Endodermal cell (in vitro differentiated cells): ENCODE results near the gene STK35. TPM values are rescaled to one million over a fixed set of nuclear protein-coding genes. Genes with fewer than 3 reads are reported as not detected.

Source experiments
- DNase-seq: peaks from one replicate; pipeline ENCODE4 v3.0.0-alpha.2; 2017
- H3K27ac ChIP-seq: 2 replicates; pipeline ENCODE4 v1.5.1; 2013; ENCODE audit warnings: mild to moderate bottlenecking, low read depth, low read length, moderate library complexity
- H3K27me3 ChIP-seq: 2 replicates; pipeline ENCODE4 v1.6.1; 2013; ENCODE audit warnings: mild to moderate bottlenecking, low read length, moderate library complexity; ENCODE audit not compliant: insufficient read depth, control insufficient read depth, poor library complexity, severe bottlenecking
- H3K36me3 ChIP-seq: 2 replicates; pipeline ENCODE4 v1.7.0; 2013; ENCODE audit warnings: mild to moderate bottlenecking, low read length, moderate library complexity; ENCODE audit not compliant: control insufficient read depth, insufficient read depth
- H3K4me1 ChIP-seq: one replicate; pipeline ENCODE4 v1.7.0; 2013; ENCODE audit warnings: low read length; ENCODE audit not compliant: control insufficient read depth, insufficient read depth
- H3K4me3 ChIP-seq: 2 replicates; pipeline ENCODE4 v1.5.1; 2013; ENCODE audit warnings: mild to moderate bottlenecking, low read length, moderate library complexity
- H3K9ac ChIP-seq: 2 replicates; pipeline ENCODE4 v1.6.1; 2013; ENCODE audit warnings: mild to moderate bottlenecking, low read length, moderate library complexity; ENCODE audit not compliant: poor library complexity, severe bottlenecking; ENCODE audit errors: extremely low read depth
- H3K9me3 ChIP-seq: 2 replicates; pipeline ENCODE4 v1.6.1; 2013; ENCODE audit warnings: mild to moderate bottlenecking, low read length, moderate library complexity; ENCODE audit not compliant: control insufficient read depth
- H3K27ac Mint-ChIP-seq: 2 replicates; pipeline ENCODE4 v1.8.0; 2020; ENCODE audit warnings: mixed read lengths
- H3K27me3 Mint-ChIP-seq: 2 replicates; pipeline ENCODE4 v1.8.0; 2021; ENCODE audit warnings: mild to moderate bottlenecking, mixed read lengths; ENCODE audit not compliant: insufficient read depth
- H3K36me3 Mint-ChIP-seq: 2 replicates; pipeline ENCODE4 v1.8.0; 2020; ENCODE audit warnings: low read depth, mixed read lengths
- H3K4me1 Mint-ChIP-seq: 2 replicates; pipeline ENCODE4 v1.8.0; 2020; ENCODE audit warnings: mixed read lengths
- H3K4me3 Mint-ChIP-seq: 2 replicates; pipeline ENCODE4 v1.8.0; 2020; ENCODE audit warnings: mild to moderate bottlenecking, moderate library complexity, mixed read lengths
- H3K9me3 Mint-ChIP-seq: 2 replicates; pipeline ENCODE4 v1.8.0; 2020; ENCODE audit warnings: mild to moderate bottlenecking, mixed read lengths
- WGBS, 2 experiments: methylation state at CpG; one replicate each; pipeline versions ENCODE4 v1.1.5 to v1.1.7; 2013; ENCODE audit warnings: missing lambda C conversion rate in 2 of 2, mixed read lengths in 1 of 2; ENCODE audit not compliant: insufficient coverage in 1 of 2, insufficient read length in 1 of 2; 5-methylcytosine and 5-hydroxymethylcytosine counted together
- total RNA-seq, 2 donors: library from RNA; stranded (reverse); fragmentation: NEBNext Ultra II Directional in 1 of 2; extraction: Animal tissue kit (Norgen Biotek cat#: 25700) in 1 of 2; gene quantifications; 2 replicates in 1 of 2; 3 replicates in 1 of 2; pipeline ENCODE4 v1.2.1, GENCODE V29; 2021
- TF ChIP-seq, protein P1 (sequence below): fragments of 200-600 bp; sonication (generic); conservative IDR thresholded peaks from 2 replicates; pipeline ENCODE4 v1.5.0; 2021; ENCODE audit warnings: antibody characterized with exemption, mild to moderate bottlenecking

The STK35 gene
- total RNA-seq, 2 donors from 2014 or later, result 44.0 to 46.3 TPM

- Mint-ChIP-seq H3K27me3 (no peaks in the 10 kb centered on the region), H3K27ac (no peak overlapping the region), H3K36me3 (no peaks in the 10 kb centered on the region), H3K4me1 (no peaks in the 10 kb centered on the region), H3K9me3 (no peaks in the 10 kb centered on the region), H3K4me3 (no peak overlapping the region)
- WGBS, 2 experiments, result 87 to 93% methylated on average over 3 to 7 of the region's 7 CpGs
- Histone ChIP-seq H3K36me3 (no peaks in the 10 kb centered on the region), H3K27ac (no peak overlapping the region), H3K9me3 (no peaks in the 10 kb centered on the region), H3K9ac (no peak overlapping the region), H3K4me1 (no peaks in the 10 kb centered on the region), H3K4me3 (no peak overlapping the region), H3K27me3 (no peaks in the 10 kb centered on the region)
- TF ChIP-seq, protein P1, sequence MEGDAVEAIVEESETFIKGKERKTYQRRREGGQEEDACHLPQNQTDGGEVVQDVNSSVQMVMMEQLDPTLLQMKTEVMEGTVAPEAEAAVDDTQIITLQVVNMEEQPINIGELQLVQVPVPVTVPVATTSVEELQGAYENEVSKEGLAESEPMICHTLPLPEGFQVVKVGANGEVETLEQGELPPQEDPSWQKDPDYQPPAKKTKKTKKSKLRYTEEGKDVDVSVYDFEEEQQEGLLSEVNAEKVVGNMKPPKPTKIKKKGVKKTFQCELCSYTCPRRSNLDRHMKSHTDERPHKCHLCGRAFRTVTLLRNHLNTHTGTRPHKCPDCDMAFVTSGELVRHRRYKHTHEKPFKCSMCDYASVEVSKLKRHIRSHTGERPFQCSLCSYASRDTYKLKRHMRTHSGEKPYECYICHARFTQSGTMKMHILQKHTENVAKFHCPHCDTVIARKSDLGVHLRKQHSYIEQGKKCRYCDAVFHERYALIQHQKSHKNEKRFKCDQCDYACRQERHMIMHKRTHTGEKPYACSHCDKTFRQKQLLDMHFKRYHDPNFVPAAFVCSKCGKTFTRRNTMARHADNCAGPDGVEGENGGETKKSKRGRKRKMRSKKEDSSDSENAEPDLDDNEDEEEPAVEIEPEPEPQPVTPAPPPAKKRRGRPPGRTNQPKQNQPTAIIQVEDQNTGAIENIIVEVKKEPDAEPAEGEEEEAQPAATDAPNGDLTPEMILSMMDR, result no peak
- DNase-seq, result no peak
Observed at GRCh38 chr20:2164421-2164820, 62.8 kb downstream of the STK35 start.

DNA sequence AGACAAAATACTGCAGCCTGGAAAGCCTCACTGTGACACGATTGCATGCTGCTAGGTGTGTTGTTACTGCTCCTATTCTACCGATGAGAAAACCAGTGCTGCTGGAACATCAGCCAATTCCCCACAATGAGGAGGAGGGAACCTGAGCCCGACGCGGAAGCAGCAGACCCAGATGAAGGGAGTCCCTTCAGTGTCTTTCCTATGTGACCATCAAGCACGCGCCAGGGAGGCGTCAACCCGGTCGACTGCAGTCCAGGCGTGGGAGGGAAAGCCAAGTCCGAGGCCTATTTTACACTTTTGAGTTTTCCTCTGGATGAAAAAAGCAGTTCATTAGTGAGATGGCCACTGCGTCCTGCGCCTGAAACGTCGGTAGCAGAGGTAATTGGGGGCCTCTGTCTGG lies 63.3 kb downstream of the STK35 start:
- TF ChIP-seq, protein P1, result no peak
- no peaks in the 10 kb centered on the region for H3K4me1 Mint-ChIP-seq
- Histone ChIP-seq H3K9ac (no peak overlapping the region), H3K4me3 (no peak overlapping the region), H3K9me3 (no peaks in the 10 kb centered on the region), H3K27me3 (no peaks in the 10 kb centered on the region), H3K4me1 (no peaks in the 10 kb centered on the region), H3K27ac (no peak overlapping the region), H3K36me3 (no peaks in the 10 kb centered on the region)
- WGBS, 2 experiments, result 90% methylated on average over 16 of the region's 16 CpGs
- no peak for DNase-seq
- H3K27ac Mint-ChIP-seq, result no peak overlapping the region
- no peaks in the 10 kb centered on the region for H3K36me3 Mint-ChIP-seq
- H3K9me3 Mint-ChIP-seq, result no peaks in the 10 kb centered on the region
- H3K27me3 Mint-ChIP-seq, result no peaks in the 10 kb centered on the region
- no peak overlapping the region for H3K4me3 Mint-ChIP-seq

- Histone ChIP-seq H3K27me3 (peaks cover under 1% of the 10 kb centered on the region), H3K27ac (no peak overlapping the region), H3K9ac (no peak overlapping the region), H3K4me1 (no peaks in the 10 kb centered on the region), H3K36me3 (no peaks in the 10 kb centered on the region), H3K4me3 (no peak overlapping the region), H3K9me3 (no peaks in the 10 kb centered on the region)
- Mint-ChIP-seq H3K36me3 (no peaks in the 10 kb centered on the region), H3K27ac (no peak overlapping the region), H3K4me3 (no peak overlapping the region), H3K4me1 (no peaks in the 10 kb centered on the region), H3K27me3 (no peaks in the 10 kb centered on the region), H3K9me3 (no peaks in the 10 kb centered on the region)
- TF ChIP-seq, protein P1, result no peak
- WGBS, 2 experiments, result 93 to 96% methylated on average over 8 to 10 of the region's 10 CpGs
- DNase-seq, result no peak
Observed at GRCh38 chr20:2165871-2166270, 64.2 kb downstream of the STK35 start.
